GM18517 (cell line): ENCODE data around the gene SH3RF3.

ENCODE experiments used
- ATAC-seq: cut with Tn5 transposase; IDR thresholded peaks from one replicate; pipeline ENCODE4 v1.9.1; 2021; ENCODE audit warnings: mild to moderate bottlenecking, moderate library complexity; ENCODE audit not compliant: unreplicated experiment

The SH3RF3 gene

GRCh38 chr2:109176928-109177327 lies 47.9 kb downstream of the SH3RF3 start:
- ATAC-seq = no peak

DNA sequence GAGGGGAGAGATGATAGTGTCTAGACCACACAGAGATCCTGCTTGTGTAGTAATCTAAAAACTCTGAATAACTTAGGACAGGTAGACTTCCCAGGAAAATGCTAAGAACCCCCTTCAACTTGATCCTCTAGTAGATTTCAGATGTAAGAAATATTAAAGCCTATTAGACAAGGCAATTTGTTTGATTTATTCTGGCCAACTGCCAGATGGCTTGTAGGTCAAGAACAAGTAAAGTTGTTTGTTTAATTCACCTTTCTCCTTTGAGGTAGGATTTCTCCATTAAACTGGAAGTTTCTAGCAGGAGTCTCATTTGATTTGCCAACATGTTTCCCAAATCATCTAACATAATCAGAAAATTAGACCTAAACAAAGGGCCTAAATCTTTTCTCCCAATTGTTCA lies 48.6 kb downstream of the SH3RF3 start:
- ATAC-seq = no peak

GRCh38 chr2:109178968-109179367 lies 50.0 kb downstream of the SH3RF3 start:
- ATAC-seq = no peak

- ATAC-seq = no peak
These were observed 51.8 kb downstream of the SH3RF3 start for GRCh38 chr2:109180786-109181185.

DNA sequence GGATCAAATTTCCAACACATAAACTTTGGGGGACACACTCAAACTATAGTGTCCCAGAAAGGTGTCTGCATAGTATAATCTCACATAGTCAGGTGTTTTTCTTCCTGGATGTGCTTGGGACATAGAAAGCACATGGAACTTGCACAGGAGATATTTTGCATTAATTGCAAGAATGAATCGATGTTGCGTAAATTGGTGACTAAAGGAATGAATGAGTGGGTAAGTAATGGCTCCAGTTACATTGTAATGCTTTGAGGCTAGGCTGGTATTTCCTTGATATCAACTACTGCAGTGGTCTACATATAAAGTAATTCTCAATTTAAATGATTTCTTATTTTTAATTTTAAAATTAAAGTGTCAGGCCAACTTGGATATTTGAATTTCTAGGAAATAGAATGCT lies 53.4 kb downstream of the SH3RF3 start:
- no peak for ATAC-seq

- no peak for ATAC-seq
These were observed 54.9 kb downstream of the SH3RF3 start for GRCh38 chr2:109183871-109184270.

GRCh38 chr2:109184368-109184767 lies 55.4 kb downstream of the SH3RF3 start:
- no peak for ATAC-seq

DNA sequence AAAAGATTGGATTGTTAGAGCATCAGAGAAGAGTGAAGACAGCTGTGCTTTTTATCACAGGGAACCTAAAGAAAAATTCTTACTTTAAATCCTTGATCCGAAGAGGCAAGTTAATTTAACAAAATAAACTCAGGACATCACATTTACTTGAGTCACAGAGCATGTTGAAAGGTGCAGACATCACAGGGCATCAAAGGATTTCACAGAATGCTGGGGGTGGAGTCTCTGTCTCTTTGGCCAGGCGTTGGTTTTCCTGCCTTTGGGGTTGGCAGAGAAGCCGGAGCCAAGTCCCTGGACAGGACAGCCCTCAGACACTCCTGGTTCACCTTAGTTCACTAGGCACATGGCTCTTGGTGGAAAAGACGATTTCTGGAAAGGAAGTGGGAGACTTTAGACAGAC lies 56.3 kb downstream of the SH3RF3 start:
- ATAC-seq = no peak

DNA sequence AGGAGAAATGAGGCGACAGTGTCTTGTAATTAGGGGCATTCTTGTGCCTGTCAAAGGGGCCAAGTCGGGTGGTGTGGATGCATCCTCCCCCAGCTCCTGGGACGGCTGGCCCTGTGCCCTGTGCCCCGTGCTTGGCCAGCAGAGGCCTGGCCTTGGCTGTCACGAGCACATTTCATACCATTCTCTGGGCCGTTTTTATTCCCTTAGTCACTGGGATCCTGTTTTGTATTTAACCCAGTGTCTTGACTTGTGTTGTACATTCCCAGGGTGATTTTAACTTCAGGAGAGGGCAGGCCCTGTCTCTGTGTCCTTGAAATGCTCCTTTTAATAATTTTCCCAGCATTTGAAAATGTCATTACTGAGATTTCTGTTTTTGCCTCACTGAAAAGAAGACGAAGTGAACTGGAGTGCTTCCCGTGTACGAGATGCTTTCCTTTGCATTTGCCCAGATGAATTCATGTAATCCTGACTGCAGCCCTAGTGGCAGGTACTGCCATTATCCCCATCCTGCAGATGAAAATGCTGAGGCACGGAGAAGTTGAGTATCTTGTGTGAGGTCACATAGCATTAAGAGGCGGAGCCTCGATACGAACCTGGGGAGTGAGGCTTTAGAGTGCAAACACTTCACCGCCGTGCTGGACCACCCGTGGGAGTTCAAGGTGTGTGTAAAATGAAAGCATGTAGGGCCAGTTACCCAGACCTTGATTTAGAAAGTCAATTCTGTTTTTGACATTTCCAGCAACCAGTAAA lies 57.0 kb downstream of the SH3RF3 start:
- no peak for ATAC-seq

DNA sequence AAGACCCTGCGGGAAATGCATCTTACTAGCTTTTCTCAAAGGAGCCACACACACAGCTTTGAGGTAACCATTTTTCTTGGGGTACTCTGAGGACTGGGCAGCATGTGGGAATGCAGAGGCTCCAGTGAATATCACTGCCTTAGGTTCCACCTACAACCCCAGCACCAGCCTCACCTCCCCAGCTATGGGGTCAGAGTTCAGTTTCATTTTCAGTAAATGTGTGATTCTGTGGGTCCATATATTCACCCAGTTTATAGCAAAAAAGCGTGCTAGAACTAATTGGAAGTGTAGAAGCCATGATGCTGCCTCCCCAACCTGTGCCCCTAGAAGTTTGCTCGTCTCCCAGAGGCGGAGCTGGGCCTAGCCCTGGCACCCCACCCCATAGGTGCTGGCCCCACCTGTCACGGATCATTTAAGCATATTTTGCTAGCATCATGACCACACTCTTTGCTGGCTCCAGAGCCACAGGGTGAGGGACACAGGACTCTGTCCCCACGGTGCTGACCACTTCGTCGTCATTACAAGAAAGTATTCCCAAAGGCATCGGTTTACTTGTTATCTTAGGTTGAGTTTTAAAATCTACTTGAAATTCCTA lies 57.7 kb downstream of the SH3RF3 start:
- no peak for ATAC-seq

DNA sequence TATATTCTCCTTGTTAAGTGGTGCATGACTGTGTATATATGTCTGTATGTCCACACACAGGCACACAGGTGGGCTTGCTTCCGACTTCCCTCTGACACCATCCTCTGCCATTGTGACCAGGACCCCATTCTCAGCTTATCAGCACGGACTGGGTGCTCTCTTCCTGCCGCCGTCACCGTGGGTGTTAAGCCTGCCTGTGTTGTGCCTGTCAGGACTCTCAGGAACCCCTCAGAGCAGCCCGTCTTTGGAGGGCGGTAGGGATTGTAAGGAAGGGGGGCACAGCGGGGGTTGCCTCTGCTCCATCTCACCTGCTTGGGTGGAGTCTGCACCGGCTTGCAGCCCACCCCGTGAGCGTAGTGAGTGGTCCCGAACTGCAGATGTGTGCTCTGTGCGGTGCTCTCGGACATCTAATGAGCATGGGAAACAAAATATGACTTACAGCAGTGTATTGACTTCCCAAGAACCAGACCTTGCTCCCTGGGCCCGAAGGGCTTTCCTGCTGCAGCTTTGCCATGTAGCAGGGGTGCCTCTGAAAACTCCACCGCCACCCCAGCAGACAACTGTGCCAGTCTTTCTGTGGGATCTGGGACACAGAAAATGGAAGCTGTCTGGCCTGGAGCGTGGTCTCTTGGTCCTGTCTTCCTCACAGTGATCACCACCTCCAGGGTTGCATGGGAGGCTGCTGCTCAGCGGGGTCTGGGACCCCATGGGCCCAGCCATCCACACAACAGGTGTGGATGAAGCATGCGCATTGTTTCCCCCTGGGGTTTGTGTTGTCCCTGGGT lies 58.9 kb downstream of the SH3RF3 start:
- ATAC-seq = no peak

DNA sequence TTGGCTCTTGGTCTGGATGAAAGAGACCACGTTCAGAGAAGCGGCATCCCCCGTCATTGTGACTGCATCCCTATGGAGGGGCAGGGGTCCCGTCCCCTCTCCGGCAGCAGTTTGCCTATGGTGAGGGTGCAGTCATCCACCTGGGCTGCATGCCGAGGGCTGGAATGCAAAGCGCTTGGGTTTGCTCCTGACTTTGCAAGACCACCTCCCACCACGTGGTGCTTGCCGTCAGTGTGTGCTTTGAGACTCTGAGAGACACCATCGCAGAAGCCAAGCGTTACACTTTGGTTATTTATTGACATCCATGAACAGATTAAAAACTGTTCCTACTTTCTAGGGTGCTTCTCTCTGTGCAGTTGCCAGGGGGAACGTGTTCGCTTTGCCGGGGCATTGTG lies 59.5 kb downstream of the SH3RF3 start:
- ATAC-seq = no peak

GRCh38 chr2:109188898-109189297 lies 59.9 kb downstream of the SH3RF3 start:
- ATAC-seq = no peak

- ATAC-seq = no peak
These were observed 60.7 kb downstream of the SH3RF3 start for GRCh38 chr2:109189751-109190150.

DNA sequence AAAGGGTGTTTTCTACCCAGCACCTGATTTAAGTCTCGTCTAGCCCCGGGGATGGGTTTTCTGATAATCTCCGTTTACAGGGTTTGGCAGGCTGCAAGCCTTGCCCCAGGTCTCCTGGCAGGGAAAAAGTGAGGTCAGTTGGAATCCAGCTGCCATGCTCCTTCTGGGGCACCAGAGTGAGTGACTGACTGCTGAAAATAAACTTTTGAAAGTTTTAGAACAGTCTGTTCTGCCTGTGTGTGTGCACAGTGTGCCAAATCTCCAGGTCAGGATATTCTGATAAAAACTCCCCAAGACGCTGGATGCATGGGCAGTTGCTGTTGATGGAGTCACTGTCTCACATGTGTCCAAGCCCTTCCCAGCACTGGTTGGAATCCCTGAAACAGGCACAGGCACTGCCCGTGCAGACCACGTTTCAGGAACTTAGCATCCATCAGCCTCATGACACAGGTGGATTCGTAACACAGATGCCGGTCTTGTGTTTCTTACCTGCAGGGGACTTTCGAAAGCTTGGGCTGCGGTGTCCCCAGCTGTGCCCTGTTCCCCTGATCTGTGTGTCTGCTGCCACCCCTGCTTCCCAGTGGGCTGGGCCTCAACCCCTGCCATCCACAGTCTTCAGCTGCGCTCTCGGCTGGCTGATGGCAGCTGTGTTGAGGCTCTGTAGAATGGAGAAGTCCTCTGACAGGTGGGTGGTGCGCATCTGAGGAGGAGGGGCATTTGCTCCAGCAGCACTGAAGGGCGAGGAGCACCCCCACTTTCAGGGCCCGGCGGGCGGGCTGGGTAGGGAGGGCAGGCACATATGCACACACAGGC lies 65.0 kb downstream of the SH3RF3 start:
- no peak for ATAC-seq

- no peak for ATAC-seq
These were observed 65.6 kb downstream of the SH3RF3 start for GRCh38 chr2:109194620-109194937.

DNA sequence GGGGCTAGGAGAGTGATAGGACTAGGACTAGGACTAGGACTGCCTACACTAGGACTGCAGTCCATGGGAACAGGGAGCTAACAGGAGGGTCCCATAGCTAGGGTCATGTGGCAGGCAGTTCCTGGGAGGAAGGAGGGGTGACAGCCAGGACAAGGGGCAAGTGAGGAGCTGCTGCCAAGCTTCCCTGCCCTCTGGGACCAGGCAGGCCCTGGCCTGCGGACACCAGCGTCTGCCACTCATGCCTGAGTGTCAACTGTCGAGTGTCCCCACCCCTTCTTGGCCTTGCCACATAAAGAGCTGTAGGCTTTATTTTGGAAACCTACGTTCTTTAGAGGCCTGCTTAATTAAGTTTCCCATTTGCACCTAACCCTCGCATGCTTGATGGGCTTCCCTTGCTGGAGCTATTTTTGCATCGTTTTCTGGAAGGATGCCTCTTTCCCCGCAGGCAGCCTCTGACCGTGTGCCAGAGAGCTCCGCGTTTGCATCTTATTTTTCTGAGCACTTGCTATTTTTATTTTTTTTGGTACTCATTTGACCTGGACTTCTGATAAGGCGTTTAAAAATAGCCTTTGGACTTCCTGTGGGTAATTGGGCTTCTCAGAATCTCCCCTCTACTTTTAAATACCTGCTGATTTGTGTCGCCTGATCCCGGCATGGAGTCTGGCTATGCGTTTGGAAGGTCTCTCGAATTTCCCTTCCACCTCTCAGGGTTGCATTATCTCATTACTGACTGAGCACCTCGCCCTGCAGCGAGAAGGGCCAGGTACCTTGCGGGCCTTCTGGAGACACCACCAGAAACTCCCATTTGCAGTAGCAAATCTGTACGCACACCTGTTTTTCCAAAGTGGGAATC lies 66.4 kb downstream of the SH3RF3 start:
- no peak for ATAC-seq

DNA sequence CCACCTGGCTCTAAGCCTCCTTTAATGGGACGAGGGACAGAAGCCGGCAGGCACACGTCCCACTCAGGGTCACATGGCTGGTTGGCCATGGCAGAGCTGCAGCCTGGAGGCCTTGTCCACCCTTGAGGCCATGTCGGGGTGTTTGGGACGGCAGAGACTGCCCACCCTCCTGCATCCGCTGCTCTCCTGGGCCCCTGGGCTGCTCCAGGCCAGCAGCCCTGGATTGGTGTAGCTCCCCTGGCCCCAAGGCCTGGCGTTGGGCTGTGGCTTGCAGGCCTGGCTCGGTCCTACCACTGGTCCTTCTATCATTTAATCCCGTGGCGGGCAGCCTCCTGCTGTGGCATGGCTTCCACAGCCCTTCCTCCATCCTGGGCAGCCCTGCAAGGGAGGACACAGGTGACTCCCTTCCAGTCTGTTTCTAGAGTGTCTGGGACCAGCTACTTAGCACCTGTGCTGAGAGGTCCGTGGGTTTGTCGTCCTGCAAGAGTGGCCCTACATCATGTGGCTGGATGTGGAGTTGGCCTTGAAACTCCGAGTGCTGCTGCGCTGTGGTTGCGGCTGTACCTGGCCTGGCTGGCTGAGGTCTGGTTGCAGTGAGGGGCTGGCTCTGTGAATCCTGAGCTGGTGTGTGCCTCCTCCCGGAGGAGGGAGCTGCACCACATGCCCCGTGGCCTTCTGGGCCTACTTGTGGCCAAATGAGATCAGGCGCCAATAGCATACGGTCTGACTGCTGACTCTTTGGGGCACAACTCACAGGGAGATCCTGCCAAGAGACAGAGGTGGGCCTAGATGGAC lies 67.3 kb downstream of the SH3RF3 start:
- ATAC-seq = no peak
